CD4-positive, alpha-beta T cell treated with Interferon gamma for 1 hour (primary cell): ENCODE results near the gene IMMP2L.
"Not testable (repeated sequence)": the region's sequence is repeated elsewhere in the genome, so short reads cannot be mapped to it uniquely, and the experiment has no call there.

Source experiments
- DNase-seq: peaks from one replicate; pipeline ENCODE4 v3.0.0-alpha.2; 2020

The IMMP2L gene

DNA sequence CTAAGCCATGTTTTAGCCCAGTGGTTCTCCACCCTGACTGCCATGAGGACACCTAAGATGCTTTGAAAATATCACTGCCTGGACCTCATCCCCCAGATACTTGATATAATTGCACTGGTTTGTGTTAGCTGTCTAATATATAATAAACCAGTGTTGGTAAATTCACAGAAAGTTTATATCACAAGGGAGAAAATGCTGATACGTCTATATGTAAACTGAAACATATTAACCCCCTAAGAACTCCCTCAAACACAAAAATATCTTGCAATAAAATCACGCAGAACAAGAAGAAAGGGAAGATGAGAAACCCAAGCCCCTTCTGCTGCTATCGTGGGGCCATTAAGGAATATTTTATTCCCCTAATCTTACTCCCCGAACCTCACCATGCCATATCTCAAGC lies 8.2 kb downstream of the IMMP2L start:
- no peak for DNase-seq

DNA sequence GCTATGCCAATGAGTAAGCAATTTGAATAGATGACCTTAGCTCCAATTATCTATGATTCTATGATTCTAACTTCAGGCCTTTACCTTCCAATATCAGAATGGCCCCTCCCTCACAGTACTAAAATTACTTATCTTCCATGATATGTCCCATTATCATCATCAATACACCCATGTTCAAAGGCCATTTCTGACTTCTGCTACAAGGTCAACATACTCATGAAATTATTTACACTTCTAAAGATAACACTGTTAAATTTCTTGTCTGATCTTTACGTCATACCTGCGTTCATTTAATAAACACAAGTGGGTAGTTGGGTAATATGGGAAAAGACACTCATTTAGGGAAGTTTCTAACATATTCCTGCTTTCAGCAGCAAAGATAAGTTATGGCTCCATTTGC lies 21.2 kb downstream of the IMMP2L start:
- no peak for DNase-seq

DNA sequence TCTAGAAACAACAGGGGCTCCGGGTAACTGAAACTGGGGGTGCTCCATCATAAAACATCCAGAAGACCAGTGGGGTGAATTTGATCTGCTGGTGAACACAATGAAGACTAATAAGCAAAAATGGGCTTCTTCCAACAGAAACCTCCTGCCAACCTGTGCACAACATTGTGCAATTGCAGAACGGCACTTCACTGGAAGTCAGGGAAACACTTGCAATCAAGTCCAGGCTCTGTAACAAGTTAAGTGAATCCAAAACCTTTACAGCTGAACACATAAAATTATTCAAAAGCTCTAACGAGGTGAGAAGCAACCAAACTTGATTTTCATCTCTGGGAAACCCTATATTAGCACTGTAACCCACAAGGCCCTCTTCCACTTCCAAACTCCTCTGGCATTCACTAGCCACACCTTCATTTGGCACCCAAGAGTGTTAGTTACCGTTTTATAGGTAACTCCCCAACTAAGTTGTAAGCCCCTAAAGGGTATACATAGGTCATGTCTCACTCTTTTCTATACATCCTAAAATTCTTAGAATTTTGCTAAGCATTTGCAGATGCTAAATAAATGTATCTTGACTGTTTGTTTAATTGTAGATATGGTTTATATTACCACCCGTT lies 22.0 kb downstream of the IMMP2L start:
- DNase-seq, result no peak

DNA sequence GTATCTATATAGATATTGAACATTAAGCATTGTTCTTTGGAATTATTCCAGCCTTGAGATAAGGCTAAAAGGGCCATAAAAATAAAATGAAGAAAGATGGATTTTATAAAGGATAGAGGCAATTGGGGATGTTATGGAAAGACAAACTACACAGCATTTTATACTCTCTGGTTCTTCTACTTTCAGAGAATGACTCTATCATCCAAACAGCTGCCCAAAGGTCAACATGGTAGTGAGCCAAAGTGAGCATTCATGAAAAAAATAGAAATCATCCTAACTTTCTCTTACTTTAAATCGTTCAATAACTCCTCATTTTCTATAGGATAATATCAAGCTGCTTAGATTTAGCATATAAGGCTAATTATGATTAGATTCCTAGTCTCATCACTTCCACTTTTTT lies 25.2 kb downstream of the IMMP2L start:
- no peak for DNase-seq

DNA sequence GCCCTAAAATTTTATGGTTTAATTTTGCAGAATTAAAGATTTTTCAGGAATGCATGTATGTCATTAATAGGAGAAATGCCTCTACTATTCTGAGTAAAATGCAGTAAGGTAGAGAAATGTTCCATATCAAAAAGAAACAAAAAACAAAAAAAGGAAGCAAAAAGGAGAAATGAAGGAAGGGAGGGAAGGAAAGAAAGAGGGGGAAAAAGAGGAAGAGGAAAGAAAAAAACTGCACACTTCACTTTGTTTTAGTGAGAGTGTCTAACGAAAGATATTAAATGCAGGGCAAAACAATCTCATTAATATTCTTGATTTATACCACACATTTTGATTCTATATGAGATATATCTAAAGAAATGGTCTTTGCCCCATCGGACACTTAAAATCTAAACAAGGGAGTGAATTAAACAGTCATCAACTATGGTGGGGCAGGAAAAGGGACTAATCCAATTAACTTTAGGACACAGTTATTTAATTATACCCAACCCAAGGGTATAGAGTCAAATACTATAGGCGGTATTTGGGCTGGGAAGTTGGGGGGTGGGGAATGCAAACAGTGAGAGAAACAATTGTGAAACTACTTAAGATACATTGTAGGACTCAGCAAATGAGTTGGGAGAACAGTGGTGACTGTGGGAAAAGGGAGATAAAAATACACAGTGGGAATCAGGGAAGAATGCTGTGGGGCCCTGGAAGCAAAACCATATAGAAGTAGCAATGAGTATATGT lies 27.0 kb downstream of the IMMP2L start:
- DNase-seq, result no peak

DNA sequence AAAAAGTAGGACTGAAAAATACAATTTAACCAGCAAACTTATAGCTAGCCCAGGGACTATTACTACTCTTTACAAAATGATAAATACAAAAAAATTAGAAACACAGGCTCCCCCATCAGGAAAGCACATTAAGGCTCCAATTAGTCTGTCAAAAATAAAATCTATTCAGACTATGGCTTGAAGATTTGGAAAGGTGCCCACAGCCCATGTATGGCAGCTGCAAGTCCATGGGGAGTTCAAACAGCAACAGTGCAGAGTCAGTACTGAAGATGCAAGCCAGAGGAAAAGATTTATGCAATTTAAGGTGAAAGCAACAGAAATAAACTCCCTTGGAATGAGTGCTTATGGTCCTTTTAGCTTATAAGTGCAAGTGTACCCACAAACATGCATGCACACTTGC lies 29.7 kb downstream of the IMMP2L start:
- DNase-seq, result no peak

DNA sequence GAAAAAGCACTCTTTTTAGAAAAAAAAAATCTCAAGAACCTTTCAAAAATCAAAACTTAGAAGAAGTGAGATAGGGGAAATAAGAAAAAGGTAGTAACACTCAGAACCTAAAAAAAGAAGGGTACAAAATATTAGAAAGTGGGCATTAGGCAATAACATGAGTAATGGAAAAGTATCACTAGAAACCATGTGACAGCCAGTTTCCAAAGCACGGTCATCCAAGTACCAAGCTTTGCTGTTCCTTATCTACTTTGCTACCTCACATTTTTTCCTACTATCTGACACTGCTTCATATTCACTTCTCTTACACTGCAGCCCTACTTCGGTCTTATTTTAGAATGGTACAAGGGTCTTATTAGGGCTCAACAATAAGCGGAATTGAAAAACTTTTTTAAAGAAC lies 30.3 kb downstream of the IMMP2L start:
- DNase-seq, result no peak

DNA sequence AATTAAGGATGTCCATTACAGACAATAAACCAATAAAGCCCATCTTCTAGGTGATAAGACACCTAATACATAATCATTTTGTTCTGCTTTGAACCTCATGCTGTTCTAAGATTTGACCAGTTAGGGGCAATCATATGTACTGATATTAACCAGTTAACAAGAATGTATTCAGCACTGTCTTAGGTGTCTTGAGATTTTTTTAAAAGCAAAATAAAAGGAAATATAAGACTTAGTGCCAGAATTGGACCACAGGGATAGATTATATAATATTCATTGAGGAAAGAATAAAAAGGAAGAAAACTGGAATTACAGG lies 32.0 kb downstream of the IMMP2L start:
- DNase-seq, result no peak

DNA sequence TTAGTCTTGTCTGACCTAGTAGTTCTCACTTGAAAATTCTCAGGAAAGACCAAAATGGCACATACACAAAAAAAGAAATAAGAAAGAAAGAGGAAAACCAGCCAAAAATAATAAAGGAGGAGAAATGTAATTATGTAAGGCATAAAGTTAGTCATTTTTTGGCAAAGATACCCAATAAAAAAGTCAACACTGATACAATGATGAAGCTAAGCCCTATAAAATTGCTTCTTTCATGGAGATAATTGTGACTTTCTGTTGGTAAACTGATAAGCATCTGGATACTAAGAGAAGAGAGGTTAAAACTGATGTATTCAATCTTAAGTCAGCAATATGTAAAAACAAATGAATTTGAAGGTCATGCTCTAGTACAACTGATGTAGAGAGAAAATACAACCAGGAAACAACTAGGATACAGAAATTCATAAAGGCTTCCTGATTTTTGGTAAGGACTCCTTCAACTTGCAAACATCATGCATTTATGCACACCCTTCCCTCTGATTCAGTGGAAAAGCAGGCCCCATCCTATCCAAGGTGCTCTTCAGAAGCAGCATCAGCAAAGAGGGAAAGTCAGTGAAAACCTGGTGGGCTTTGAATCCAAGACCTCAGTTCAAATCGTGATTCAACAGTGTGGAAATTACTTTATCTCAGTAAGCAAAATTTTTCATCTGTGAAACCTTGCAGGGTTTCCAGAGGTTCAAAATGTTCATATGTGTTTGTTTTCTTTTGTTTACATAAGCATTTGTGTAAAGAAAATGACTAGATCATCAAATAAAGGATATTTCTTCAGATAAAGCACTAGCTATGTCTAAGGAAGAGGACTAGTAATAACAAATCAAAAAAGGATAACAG lies 32.6 kb downstream of the IMMP2L start:
- DNase-seq, result no peak

DNA sequence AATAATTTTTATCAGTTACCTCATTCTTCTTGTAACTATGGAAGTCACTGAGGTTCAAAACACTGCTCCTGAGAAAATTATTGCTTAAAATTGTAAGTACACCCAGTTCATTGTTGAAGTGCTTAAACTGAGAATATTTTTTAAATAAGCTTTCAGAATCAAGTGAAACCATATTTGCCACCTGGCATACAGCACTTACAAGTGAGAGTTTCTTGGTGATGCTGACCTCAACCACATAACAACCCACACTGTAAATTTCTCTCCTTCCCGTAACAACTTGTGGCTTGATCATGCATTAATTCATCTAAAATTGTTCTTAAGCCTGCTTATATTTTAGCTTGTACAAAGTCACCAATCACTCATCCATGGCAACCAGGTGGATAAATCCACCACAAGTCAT lies 34.0 kb downstream of the IMMP2L start:
- no peak for DNase-seq

DNA sequence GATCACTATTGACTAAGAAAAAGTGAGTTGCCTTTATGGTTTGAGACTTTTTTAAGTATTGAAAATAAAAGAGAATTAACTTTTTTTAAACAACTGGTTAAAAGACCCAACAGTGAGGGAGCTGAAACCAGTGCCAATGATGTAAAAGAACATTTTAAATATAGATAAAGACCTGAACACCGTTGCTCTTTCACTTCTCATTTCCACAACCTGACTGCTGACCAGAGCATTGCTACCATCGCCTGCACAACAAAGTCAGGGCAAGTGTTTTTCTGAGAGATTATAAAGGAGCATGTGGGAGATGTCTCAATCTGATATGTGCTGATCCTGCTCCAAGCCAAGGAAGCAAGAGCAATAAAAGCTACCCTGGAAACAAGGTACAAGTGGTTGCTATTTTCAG lies 34.7 kb downstream of the IMMP2L start:
- DNase-seq, result no peak

DNA sequence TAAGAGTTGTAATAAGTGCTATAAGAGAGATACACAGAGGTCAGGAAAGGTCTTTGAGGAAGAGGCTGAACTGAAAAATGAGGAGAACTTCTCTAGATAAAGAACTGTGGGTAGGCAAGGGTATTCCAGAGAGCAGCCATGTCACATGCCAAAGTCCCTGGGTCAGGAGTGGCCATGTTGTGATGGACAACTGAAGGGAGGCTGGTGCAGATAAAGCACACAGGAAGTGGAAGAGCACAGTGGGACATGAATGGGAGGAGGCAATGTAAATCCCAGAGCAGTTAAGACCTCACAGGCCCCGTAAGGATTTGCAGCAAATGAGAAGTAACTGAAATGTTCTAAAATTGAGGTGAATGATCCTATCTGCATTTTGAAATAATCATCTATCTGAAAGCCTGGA lies 37.2 kb downstream of the IMMP2L start:
- no peak for DNase-seq

DNA sequence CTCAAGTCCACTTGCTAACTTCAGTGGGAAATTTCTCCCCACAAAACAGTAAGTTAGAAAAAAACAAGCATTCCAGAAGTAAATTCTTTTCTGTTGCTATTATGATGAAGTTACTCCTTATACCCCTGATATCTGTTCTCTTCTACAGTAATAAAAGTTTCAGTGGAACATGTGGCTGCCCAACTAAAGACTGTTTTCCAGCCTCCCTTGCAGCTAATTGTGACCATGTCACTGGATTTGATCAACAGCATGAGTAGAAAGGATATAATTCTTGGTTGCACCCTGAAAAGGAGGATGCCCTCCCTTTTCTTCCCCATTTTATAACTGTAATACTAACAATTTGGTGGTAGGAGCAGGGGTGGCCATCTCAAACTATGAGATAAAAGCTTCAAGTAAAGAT lies 40.6 kb downstream of the IMMP2L start:
- no peak for DNase-seq

DNA sequence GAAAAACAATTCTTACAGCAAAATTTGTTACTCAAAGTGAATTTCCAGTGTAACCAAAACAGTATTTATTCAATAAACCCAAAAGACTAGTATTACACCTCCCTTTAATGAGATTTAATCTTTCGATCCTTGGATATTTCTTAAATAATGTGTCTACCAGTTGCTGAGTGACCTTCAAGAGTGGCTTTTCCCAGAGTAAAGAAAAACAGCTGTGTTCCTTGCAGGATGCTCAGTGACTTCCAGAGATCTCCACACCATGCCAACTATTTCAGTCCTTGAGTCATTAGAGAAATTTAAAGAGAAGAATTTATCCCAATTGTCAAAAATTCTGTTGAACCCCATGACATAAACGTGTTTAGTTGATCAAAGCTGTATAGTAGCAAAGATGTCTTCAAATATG lies 44.0 kb downstream of the IMMP2L start:
- no peak for DNase-seq

DNA sequence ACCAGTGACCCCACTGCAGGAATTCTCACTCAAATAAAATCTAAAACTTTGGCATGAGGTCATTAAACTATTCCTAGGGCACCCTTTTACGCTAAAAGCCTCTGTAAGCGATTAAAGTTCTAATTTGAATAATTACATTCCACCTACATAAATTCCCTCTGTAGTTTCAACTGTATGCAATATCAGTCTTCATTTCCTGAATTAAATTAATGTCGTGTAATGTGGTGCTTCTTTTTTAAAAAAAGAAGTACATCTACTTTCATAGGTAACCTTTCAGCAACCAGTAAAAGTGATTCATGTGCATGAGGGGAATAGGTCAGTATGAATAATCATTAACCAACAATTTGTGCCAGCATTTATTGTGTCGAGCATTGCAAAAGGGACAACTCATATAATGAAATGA lies 44.7 kb downstream of the IMMP2L start:
- no peak for DNase-seq

DNA sequence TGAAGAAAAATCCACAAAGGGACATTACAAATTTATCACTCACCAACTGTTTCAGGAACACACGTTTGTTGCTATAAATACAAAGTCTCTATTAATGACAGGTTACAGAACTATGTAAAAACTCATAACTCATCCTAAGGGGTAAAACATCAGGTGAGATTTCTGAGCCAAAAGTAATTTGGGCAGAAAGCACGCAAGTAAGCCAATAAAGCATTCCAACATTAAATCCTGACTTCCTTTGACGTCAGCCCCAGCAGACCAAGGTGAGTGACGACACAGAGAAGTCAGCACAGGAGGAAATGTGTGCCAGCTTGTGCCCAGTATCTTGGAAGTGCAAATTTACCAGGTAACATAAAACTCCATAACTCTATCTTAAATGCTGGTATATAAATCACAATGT lies 45.7 kb downstream of the IMMP2L start:
- no peak for DNase-seq

DNA sequence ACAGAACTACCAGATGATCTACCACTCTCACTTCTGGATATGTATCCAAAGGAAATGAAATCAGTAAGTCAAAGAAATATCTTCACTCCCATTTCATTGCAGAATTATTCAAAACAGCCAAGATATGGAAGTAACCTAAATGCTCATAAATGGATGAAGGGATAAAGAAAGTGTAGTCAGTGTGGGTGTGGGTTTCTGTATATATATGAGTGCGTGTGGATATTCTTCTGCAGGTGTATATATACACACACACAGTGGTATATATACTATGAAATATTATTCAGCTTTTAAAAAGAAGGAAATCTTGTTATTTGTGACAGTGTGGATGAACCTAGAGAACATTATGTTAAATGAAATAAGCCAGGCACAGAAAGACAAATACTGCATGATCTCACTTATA lies 48.7 kb downstream of the IMMP2L start:
- no peak for DNase-seq

DNA sequence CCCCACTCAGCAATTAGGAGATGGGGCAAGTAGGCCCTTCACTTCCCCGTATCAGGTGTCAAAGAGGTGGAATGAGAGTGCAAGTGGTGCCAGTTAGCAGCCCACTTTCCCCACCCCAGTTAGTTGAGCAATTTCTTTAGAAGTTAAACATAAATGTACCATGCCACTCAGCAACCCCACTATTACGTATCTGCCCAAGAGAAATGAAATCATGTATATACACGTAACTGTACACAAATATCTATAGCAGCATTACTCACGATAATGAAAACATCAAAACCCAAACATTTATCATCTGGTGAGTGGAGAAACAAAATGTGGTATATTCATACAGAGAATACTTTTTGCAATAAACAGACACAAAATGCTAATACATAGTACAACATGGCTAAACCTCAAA lies 50.4 kb downstream of the IMMP2L start:
- DNase-seq, result no peak

DNA sequence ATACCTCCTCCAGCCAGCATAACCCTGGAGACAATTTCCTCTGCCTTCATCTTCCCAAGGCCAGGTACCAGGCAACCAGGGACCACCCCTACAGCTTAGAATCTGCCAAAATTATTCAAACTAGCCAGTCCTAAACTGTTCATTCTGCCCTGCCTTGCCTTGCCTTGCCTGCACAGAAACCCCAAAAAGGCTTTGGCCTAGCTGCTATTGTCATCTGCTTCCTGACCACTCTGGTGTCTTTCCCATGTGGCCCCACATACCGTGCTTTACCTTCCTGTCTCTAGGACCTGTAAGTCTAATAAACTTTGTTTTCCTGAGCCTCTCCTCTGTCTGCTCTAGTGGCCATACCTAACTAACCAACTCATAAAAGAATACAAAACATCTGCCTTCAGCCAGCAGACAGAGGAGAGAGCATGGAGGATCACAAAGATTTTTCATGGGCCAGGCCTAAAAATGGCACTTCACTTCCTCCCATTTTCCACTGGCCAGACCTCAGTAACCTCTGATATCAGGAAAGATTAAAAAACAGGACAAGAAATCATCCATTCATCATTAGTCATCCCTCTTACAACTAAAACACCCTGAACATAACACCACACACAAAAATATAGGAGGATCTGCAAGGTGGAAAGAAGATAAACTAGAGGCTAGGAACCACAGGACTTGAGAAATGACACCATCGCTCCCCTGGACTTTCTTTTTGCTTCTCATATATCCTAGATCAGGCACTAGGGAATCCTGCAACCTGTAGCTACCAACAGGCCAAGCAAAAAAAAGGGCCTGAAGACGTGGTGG lies 51.5 kb downstream of the IMMP2L start:
- DNase-seq, result no peak

DNA sequence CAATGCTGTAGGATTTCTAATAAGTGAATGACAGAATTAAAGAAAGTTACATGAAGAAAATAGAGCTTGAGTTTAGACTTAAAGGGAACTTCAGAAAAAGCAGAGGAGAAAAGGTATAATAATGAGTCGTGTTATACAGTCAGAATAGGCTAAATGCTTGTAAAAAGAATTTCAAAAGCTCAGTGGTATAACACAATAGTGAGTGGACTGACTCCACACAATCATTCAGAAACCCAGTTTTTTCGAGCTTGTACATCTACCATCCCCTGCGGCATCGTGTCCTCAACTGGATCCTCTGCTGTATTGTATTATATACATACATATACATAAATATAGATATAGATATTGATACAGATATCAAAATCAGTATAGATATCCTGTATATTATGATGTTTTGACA lies 52.2 kb downstream of the IMMP2L start:
- no peak for DNase-seq

DNA sequence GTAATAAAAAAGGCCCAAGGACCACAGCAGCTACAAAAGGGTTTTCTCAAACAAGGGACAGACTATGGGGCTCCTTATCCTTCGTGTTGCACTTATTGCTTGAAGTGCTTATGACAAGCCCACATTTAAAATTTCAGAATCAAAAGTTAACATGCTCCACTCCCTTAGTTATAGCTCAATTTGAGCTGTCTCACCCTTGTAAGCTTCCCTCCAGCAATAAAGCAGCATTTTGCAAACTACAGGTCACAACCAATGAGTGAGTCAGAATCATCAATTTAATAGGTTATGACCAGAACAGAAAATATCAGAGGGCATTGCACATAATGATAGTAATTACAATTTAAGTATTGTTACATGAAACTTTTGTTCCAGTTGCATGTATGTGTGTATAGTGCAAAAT lies 53.0 kb downstream of the IMMP2L start:
- no peak for DNase-seq

DNA sequence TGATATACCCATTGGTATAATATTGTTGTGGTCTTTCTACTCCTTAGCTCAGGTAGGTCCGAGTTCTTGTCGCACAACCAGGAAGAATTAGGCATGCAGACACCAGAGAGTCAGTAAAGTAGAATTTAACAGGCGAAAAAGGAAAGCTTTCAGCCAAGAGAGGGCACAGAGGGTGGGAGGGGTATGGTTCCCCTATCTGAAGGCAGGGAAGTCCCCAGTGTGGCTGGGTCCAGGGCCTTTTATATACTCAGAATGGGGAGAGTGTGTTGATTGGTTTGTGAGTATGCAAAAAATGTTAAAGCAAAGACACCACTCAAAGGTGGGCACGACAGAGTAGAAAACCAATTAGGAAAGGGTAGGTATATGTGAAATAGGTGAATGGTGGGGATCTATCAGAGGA lies 53.9 kb downstream of the IMMP2L start:
- no peak for DNase-seq

DNA sequence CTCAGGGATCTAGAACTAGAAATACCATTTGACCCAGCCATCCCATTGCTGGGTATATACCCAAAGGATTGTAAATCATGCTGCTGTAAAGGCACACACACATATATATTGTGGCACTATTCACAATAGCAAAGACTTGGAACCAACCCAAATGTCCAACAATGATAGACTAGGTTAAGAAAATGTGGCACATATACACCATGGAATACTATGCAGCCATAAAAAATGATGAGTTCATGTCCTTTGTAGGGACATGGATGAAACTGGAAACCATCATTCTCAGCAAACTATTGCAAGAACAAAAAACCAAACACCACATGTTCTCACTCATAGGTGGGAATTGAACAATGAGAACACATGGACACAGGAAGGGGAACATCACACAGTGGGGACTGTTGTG lies 56.9 kb downstream of the IMMP2L start:
- not testable (repeated sequence) for DNase-seq

DNA sequence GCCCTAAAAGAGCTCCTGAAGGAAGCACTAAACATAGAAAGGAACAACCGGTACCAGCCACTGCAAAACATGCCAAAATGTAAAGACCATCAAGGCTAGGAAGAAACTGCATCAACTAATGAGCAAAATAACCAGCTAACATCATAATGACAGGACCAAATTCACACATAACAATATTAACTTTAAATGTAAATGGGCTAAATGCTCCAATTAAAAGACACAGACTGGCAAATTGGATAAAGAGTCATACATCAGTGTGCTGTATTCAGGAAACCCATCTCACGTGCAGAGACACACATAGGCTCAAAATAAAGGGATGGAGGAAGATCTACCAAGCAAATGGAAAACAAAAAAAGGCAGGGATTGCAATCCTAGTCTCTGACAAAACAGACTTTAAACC lies 60.5 kb downstream of the IMMP2L start:
- DNase-seq, result not testable (repeated sequence)
